Stimulated activated CD8-positive, alpha-beta memory T cell treated with anti-CD3 and anti-CD28 coated beads, Interleukin-2, amount 100 ng/mL, for 1 hour (primary cell): ENCODE data around the gene UGT8.
"Not testable (repeated sequence)": the region's sequence is repeated elsewhere in the genome, so short reads cannot be mapped to it uniquely, and the experiment has no call there.

Source experiments
- DNase-seq, 2 donors: peaks; one replicate each; pipeline ENCODE4 v3.0.0-alpha.2; 2020; ENCODE audit warnings: low read depth in 2 of 2

UGT8 gene

GRCh38 chr4:114598191-114599121, at the start of gene UGT8:
TSS of gene UGT8 (plus strand) at chr4:114598807. CDS start at chr4:114622881, 24,074 bp downstream.
- DNase-seq: no peak

GRCh38 chr4:114549638-114550037, 49.0 kb upstream of the UGT8 start:
- DNase-seq: no peak

- no peak for DNase-seq
Observed at GRCh38 chr4:114558446-114559020, 40.1 kb upstream of the UGT8 start.

GRCh38 chr4:114561590-114561989, 37.0 kb upstream of the UGT8 start:
- no peak for DNase-seq

DNA sequence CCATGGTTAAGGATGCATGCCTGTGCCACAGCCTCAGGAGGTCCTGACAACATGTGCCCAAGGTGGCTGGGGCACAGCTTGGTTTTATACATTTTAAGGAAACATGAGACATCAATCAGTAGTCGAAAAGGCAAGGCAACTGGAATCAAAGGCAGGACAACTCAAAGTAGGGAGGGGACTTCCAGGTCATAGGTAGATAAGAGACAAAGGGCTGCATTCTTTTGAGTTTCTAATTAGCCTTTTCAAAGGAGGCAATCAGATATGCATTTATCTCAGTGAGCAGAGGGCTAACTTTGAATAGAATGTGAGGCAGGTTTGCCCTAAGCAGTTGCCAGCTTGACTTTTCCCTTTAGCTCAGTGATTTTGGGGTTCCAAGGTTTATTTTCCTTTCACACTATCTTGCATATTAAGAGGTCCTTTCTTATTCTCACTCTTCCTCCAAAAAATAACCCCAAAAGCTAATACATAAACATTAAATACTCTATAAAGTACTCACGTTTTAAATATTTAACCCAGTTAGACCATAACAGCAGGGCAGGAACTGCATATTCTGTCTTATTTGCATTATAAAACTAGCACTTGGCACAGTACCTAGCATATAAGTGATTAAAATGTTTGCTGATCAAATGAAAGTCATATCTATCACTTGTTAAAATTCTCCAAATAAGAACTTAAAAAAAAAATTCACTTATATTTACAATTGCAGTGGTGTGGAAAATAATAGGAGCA, 36.3 kb upstream of the UGT8 start:
- DNase-seq: no peak

DNA sequence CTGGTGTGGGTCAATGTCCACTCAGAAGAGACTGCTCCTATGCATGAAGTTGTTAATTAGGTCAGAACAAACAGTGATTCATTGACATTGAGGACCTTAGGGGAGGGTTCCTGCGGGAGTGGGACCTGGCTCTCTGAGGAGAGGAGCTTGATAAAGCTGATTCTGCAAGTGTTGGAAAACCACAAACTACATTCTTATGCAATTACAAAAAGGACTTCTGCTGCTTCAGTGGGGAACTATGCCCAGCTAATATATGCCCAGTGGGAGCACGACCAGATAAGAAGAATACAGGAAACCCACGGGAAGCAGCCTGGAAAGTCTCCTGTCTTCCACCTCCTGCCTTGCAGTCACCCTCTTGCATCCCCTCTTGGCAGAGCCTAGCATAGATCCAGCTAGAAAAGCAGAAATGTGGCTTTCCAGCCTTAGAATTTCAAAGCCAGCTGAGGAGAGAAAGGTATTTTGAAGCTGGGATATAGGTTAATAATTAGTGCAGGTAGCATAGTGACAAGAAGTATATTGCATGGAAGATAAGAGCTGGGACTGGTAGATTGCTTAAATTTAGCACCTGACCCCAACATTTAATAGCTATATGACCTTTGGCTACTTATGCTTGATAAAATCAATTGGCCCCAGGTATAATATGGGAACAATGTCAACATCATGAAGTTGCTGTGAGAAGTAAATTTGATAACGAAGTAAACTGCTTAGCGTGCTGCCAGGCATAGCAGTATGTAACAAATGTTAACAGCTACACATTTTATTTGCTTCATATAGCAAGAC, 34.9 kb upstream of the UGT8 start:
- DNase-seq: no peak

DNA sequence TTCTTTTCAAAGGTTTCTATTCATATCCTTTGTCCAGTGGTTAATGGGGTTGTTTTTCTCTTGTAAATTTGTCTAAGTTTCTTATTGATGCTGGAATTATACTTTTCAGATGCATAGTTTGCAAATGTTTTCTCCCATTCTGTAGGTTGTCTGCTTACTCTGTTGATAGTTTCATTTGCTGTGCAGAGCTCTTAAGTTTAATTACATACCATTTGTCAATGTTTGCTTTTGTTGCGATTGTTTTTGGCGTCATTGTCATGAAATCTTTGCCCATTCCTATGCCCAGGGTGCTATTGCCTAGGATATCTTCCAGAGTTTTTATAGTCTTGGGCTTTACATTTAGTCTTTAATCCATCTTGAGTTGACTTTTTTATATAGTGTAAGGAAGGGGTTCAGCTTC, 21.2 kb upstream of the UGT8 start:
- no peak for DNase-seq

GRCh38 chr4:114582621-114583020, 16.0 kb upstream of the UGT8 start:
- no peak for DNase-seq

GRCh38 chr4:114588305-114588704, 10.3 kb upstream of the UGT8 start:
- DNase-seq: no peak

- not testable (repeated sequence) for DNase-seq
Observed at GRCh38 chr4:114590360-114590759, 8.2 kb upstream of the UGT8 start.

DNA sequence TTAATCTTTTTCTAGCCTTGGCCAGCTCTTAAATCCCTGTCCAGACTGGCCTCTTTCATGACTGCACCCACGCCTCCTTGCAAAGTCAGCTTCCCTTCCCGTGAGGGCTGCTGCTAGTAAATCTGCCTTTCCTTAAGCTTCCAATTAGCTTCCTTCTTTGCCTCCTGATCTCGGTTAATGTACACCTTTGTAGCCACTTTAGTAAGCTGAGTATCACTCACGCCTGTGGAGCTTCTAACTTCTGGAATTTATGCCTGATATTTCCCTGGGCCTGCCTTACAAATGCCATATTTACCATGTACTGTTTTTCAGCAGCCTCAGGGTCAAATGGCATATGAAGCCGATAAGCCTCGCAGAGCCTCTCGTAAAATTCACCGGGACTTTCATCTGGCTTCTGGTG, 5.1 kb upstream of the UGT8 start:
- DNase-seq: no peak

DNA sequence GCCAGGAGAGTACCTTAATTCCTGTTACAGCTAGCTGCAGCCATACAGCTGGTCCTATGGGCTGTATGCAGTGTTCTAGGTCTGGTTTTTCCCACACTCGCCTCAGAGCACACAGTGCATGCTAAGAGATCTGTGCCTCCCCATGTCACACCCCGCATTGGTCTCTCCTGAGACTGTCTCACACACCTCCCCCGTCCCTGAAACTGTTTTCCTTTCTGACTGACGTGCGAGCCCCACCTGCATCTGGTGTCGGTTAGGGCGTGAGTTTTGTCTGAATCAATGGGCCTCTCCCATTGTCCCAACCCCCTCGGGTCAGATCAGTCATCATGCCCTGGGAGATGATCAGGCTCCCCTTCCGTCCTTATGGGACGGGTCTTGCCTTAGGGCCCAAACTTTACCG, 3.4 kb upstream of the UGT8 start:
- DNase-seq: no peak

- DNase-seq: no peak
Observed at GRCh38 chr4:114595921-114596320, 2.7 kb upstream of the UGT8 start.

DNA sequence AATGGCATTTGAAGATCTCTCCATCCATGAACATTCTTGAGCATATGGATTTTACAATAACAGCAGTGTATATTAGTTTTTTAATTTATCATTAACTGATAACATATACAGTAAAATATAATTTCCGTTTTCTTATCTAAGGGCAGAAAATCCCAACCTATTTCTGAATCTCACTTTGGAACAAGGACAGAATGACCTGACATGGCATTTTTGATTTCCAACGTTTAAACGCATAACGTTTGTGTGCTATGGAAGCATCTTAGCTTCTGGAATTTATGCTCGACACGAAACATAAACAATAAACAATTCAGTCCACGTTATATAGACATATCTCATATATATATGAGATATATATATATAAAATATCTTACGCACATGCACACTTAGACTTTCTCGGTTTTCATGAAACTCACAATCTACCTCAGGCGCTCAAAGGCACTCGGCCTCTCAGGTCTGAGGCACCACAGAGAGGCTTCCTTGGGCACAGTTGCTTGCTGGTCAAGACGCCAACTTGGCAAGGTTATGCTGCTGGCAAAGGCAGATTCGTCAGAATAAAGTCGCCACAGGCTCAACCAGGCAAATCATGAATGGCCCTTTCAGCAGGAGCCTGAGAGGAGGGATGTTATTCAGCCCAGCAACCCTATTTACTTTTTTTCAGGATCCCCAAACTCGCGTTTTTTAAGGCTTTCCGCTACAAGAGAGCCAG, 1.0 kb upstream of the UGT8 start:
- DNase-seq: no peak

GRCh38 chr4:114599231-114599902, 760 bp downstream of the UGT8 start:
- DNase-seq: no peak

GRCh38 chr4:114599903-114600552, 1.4 kb downstream of the UGT8 start:
- DNase-seq: no peak

GRCh38 chr4:114600672-114601071, 2.1 kb downstream of the UGT8 start:
- no peak for DNase-seq

DNA sequence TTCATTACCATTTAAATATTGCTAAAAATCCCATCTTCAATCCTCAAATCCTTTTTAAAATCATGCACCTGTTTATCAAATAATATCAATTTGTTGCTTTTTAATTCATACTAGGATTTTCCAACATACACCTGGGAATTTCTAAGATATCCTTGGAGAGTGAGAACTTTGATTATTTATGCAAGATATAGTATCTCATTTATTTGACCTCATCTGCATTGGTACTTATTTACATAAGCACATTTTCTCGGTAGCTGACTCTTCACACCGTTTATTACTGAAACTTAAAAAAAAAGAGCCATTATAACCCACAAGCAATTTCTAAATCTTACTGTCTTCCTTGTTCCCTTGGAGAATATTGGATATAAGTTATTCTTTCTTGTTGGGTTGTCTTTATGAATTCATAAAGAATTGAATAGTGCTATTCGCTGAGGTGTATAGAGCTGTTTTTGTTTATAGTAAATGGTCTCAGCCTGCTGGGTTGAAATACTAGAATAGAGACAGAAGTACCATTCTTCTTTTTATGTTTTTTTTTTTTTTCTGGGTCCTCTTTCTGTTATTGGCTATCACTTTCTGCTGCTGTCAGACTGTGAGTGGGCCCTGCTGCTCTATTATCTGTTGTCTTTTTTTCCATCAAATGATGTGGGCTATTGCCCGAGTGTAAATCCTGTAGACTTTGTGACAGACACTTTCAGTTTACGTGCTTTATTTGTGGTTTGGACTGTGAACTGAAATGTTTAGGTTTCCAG, 2.9 kb downstream of the UGT8 start:
- no peak for DNase-seq

GRCh38 chr4:114603497-114603896, 4.9 kb downstream of the UGT8 start:
- no peak for DNase-seq
